Activated CD8-positive, alpha-beta memory T cell treated with anti-CD3 and anti-CD28 coated beads for 36 hours (primary cell): ENCODE data around the gene ZNF710. TPM values are rescaled to one million over a fixed set of nuclear protein-coding genes. Genes with fewer than 3 reads are reported as not detected.
"Not testable (repeated sequence)": the region's sequence is repeated elsewhere in the genome, so short reads cannot be mapped to it uniquely, and the experiment has no call there.

ENCODE experiments used
- CTCF ChIA-PET: fragments of 350-600 bp; sonication (Branson Sonifier 250); formaldehyde crosslinking; loops from one replicate; lab custom pipeline; 2021; ENCODE audit warnings: antibody characterized with exemption; lab: Charles Lee
- POLR2A ChIA-PET: fragments of 350-600 bp; sonication (Branson Sonifier 250); formaldehyde crosslinking; loops from one replicate; lab custom pipeline; 2021; ENCODE audit warnings: antibody characterized with exemption; lab: Charles Lee
- total RNA-seq, 2 experiments: library from RNA; stranded (reverse); gene quantifications; one replicate each; pipeline ENCODE4 v1.2.3, GENCODE V29; 2021

Gene ZNF710
- total RNA-seq, 2 experiments from 2014 or later = 11.0 to 14.0 TPM

- CTCF ChIA-PET = no interaction called here
- POLR2A ChIA-PET = interaction anchor here (0.8 kb wide), 1 partner anchor 17 kb away, joined by 10 read pairs; no protein-coding TSS in a partner anchor
Measured at GRCh38 chr15:90065682-90066049, 64.5 kb downstream of the ZNF710 start.

DNA sequence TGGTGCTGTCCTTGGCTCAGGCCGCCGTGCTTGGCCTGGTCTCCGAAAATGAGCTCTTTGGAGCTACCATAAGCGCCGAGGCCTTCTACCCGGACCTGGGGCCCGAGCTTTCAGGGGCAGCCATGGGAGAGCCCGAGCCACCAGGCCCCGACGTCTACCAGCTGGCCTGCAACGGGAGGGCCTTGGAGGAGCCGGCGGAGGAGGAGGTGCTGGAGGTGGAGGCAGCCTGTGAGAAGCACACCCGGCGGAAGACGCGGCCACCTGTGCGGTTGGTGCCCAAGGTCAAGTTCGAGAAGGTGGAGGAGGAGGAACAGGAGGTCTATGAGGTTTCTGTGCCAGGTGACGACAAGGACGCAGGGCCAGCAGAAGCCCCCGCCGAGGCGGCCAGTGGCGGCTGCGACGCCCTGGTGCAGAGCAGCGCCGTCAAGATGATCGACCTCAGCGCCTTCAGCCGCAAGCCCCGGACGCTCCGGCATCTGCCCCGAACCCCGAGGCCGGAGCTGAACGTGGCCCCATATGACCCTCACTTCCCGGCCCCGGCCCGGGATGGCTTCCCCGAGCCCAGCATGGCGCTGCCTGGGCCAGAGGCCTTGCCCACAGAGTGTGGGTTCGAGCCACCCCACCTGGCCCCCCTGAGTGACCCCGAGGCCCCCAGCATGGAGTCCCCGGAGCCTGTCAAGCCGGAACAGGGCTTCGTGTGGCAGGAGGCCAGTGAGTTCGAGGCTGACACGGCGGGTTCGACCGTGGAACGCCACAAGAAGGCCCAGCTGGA is 66.2 kb downstream of the ZNF710 start:
- ChIA-PET CTCF (no interaction called here), POLR2A (no interaction called here)

GRCh38 chr15:90067953-90068606 is 67.0 kb downstream of the ZNF710 start:
- ChIA-PET CTCF (no interaction called here), POLR2A (no interaction called here)

DNA sequence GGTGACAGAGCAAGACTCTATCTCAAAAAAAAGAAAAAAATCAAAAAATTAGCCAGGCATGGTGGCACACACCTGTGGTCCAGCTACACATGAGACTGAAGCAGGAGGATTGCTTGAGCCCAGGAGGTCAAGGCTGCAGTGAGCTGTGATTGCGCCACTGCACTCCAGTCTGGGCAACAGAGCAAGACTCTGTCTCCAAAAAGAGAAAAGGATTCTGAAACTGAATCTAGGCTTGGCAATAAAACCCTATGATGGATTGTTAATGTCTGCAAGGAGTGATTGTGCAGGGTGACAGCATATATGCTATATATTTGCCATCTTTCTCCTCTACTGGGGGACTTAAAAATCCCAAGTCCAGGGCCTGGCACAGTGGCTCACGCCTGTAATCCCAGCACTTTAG is 69.5 kb downstream of the ZNF710 start:
- CTCF ChIA-PET = interaction anchor here (0.6 to 2.2 kb wide), 14 partner anchors 9 to 330 kb away, joined by 3 to 8 read pairs (median 4); no protein-coding TSS in a partner anchor
- POLR2A ChIA-PET = not testable (repeated sequence)

DNA sequence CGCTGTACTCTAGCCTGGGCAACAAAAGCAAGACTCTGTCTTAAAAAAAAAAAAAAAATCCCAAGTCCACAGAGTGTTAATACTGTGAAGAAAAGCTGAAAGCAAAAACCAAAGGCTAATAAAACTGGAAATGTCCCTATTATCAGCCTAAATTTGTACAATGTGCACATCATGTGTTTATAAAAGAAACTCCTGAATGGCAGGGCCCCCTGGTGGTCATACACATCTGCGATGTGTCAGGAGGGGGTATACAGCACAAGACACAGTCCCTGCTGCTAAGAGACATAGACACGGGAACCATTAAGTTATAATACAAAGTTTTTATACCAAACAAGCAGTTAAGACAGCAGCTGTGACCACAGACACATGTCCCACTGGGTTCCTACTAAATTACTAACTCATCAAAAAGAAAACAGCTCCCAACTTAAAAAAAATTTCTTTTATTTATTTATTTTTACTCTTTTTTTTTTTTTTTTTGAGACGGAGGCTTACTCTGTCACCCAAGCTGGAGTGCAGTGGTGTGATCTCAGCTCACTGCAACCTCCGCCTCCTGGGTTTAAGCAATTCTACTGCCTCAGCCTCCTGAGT is 70.2 kb downstream of the ZNF710 start:
- CTCF ChIA-PET = interaction anchor here (0.6 to 2.2 kb wide), 17 partner anchors 8 to 331 kb away, joined by 3 to 8 read pairs (median 4); no protein-coding TSS in a partner anchor
- POLR2A ChIA-PET = interaction anchor here (0.6 kb wide), 1 partner anchor 91 kb away, joined by 3 read pairs; no protein-coding TSS in a partner anchor

- CTCF ChIA-PET = interaction anchor here (0.7 kb wide), 1 partner anchor 12 kb away, joined by 3 read pairs; no protein-coding TSS in a partner anchor
- POLR2A ChIA-PET = no interaction called here
Measured at GRCh38 chr15:90072978-90073640, 72.0 kb downstream of the ZNF710 start.

DNA sequence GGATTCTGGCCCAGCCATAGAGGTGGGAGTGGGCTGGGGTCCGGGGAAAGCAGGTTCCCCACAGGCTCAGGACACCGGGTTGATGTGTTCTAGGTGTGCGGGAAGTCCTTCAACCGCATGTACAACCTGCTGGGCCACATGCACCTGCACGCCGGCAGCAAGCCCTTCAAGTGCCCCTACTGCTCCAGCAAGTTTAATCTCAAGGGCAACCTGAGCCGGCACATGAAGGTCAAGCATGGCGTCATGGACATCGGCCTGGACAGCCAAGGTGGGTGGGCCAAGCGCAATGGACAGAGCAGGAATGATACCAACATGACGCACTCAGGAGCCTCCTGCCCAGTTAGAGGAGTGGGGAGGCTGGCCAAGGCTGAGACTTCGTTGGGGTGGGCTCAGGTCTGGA is 72.9 kb downstream of the ZNF710 start:
- CTCF ChIA-PET = interaction anchor here (0.7 to 2.6 kb wide), 3 partner anchors 11 to 183 kb away, joined by 3 to 12 read pairs (median 3); no protein-coding TSS in a partner anchor
- POLR2A ChIA-PET = no interaction called here

- POLR2A ChIA-PET = no interaction called here
- CTCF ChIA-PET = interaction anchor here (0.8 to 2.6 kb wide), 4 partner anchors 12 to 184 kb away, joined by 3 to 12 read pairs (median 3); no protein-coding TSS in a partner anchor
Measured at GRCh38 chr15:90074916-90075315, 73.8 kb downstream of the ZNF710 start.

DNA sequence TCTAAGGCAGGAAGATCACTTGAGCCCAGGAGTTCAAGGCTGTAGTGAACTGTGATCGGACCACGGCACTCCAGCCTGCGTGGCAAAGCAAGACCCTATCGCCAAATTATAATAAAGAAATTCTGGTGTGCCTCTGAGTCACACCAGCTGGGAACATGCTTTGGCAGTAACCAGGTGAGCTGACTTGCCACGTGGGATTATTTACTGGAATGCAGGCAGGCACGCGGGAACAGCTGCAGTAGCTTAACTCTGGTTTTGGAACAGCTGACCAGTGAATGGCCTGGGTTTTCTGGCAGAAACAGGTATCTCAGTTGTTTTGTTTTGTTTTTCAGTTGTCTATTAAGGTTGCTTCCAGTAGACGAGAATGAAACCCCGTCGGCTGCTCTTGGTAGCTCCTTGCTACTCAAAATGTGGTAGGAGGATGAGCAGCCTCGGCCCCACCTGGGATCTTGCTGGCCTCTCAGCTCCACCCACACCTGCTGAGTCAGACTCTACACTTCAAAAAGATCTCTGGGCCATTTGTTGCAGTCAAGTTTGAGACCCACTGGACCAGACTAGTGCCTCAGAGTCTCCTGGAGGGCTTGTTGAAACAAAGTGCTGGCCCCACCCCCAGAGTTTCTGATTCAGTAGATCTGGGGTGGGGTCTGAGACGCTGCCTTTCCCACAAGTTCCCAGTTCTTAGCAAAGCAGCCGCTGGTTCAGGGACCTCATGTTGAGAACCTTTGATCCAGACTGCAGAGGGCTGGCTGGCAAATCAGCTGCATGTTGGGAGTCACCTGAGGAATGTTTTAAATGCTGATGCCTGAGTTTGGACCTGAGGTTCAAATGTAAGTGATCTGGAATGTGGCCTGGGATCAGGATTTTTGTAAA is 74.5 kb downstream of the ZNF710 start:
- POLR2A ChIA-PET = no interaction called here
- CTCF ChIA-PET = interaction anchor here (0.7 to 2.6 kb wide), 6 partner anchors 11 to 609 kb away, joined by 3 to 12 read pairs (median 3); no protein-coding TSS in a partner anchor

GRCh38 chr15:90076716-90077115 is 75.6 kb downstream of the ZNF710 start:
- POLR2A ChIA-PET = no interaction called here
- CTCF ChIA-PET = interaction anchor here (0.7 to 1.5 kb wide), 4 partner anchors 11 to 608 kb away, joined by 3 read pairs; no protein-coding TSS in a partner anchor

- CTCF ChIA-PET = interaction anchor here (0.9 kb wide), 1 partner anchor 8 kb away, joined by 4 read pairs; no protein-coding TSS in a partner anchor
- POLR2A ChIA-PET = no interaction called here
Measured at GRCh38 chr15:90078965-90079364, 77.8 kb downstream of the ZNF710 start.

- POLR2A ChIA-PET = interaction anchor here (0.6 kb wide), 1 partner anchor 79 kb away, joined by 3 read pairs; the partner anchor contains the start of gene ZNF710
Measured at GRCh38 chr15:90079619-90080457, 78.7 kb downstream of the ZNF710 start.

GRCh38 chr15:90080458-90080755 is 79.3 kb downstream of the ZNF710 start:
- POLR2A ChIA-PET = interaction anchor here (0.6 kb wide), 1 partner anchor 79 kb away, joined by 3 read pairs; the partner anchor contains the start of gene ZNF710
- CTCF ChIA-PET = interaction anchor here (0.6 kb wide), 1 partner anchor 130 kb away, joined by 3 read pairs; no protein-coding TSS in a partner anchor

More at GRCh38 chr15:90079619-90080457, 78.7 kb downstream of the ZNF710 start:
- CTCF ChIA-PET = interaction anchor here (0.9 kb wide), 1 partner anchor 9 kb away, joined by 4 read pairs; no protein-coding TSS in a partner anchor

- ChIA-PET POLR2A (interaction anchor here (0.6 kb wide), 1 partner anchor 80 kb away, joined by 3 read pairs; the partner anchor contains the start of gene ZNF710), CTCF (interaction anchor here (0.6 kb wide), 1 partner anchor 131 kb away, joined by 3 read pairs; no protein-coding TSS in a partner anchor)
Measured at GRCh38 chr15:90080818-90081393, 79.8 kb downstream of the ZNF710 start.

DNA sequence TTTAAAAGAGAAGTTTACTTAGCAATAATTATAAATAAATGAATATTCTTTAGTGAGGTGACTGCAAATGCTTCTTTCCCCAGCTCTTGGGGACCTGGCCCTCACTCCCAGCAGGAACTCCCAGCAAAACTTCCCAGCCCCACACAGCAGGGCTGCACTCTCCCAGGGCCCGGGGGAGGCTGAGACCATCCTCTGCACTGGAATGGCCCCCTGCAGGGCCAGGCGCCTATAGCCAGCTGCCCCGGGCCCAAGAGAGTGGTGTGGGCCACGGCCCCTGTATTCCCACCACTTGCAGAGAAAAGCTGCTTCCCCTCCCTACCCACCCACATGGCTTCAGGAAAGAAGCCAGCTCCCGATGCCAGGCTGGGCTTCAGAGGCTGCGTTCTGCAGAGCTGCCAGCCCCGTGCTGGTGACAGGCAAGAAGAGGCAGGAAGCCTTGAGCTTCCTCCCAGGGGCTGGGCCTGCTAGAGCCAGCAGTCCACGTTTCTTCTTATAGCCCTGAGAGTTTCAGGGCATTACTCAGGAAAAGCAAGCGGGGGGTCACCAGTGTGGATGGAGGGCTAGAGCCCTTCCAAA is 81.1 kb downstream of the ZNF710 start:
- POLR2A ChIA-PET = interaction anchor here (0.8 kb wide), 1 partner anchor 17 kb away, joined by 10 read pairs; no protein-coding TSS in a partner anchor
- CTCF ChIA-PET = interaction anchor here (0.7 to 1.2 kb wide), 2 partner anchors 11 to 47 kb away, joined by 3 read pairs; no protein-coding TSS in a partner anchor

DNA sequence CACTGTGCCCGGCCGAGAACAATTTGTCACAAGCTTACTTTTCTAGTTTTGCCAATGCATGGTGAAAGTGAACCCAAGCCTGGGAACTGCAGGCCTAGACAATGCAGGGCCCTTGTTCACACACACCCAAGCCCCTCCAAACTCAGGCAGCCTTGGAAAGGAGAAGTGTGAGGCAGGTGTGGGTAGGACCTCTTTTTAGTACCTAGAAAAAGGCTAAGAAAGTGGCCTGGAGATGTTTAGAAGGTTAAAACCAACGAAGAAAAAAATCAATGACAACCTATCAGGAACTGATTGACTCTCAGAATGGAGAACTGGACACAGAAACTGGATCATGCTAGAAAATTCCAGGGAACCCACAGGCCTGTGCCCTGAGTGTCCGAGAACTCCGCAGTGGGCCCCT is 82.3 kb downstream of the ZNF710 start:
- ChIA-PET CTCF (interaction anchor here (2.3 kb wide), 1 partner anchor 13 kb away, joined by 8 read pairs; no protein-coding TSS in a partner anchor), POLR2A (interaction anchor here (0.5 to 0.7 kb wide), 2 partner anchors 82 to 190 kb away, joined by 3 to 12 read pairs; partner anchors contain the start of genes AP3S2 and ZNF710)
